GM19193 (cell line): ENCODE results near the gene PTH1R.

Experiments
- POLR2A ChIP-seq: IDR thresholded peaks from 4 replicates; pipeline ENCODE4 v1.6.1; 2011; ENCODE audit not compliant: insufficient read depth, insufficient read length; ENCODE audit errors: extremely low read depth

The PTH1R gene

GRCh38 chr3:46903341-46904302, 26.1 kb downstream of the PTH1R start:
- no peak for TF ChIP-seq POLR2A

GRCh38 chr3:46904303-46905212, 27.0 kb downstream of the PTH1R start:
- TF ChIP-seq POLR2A: no peak

- no peak for TF ChIP-seq POLR2A
Measured at GRCh38 chr3:46905213-46905560, 27.7 kb downstream of the PTH1R start.

DNA sequence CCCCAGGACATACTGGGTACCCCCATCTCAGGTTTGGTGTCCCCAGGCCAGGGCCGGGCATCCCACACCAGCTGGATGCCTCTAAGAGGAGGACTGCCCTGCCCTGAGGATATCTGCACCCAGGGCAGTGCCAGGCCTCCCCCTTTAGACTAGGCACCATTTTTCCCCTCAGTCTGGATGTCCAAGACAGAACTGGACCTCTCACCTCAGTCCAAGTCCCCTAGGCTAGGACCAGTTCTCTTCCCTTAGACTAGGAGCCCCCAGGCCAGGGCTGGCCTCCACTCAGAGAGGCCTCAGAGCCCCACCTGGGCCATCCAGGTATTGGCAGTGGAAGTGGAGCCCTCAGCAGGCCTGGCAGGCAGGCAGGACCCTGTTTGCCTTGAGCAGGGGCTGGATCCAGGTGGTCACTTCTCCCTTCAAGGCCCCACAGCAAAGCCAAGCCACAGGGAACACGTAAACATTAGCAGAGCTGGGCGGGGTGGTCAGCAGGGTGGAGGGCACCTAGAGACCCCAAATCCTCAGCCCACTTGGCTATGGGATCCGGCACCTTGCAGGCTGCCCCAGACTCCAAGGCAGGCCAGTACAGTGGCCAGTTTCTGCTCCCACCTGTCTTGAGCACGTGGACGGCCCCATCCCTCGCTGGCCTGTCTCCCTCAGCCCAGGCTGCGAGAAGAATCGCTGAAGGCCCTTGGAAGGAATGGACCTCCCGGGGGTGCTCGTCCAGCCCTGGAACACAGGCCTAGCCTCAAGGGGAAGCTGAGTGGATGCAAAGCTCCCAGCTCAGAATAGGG, 28.3 kb downstream of the PTH1R start:
- TF ChIP-seq POLR2A: no peak

- no peak for TF ChIP-seq POLR2A
Measured at GRCh38 chr3:46906471-46907058, 29.0 kb downstream of the PTH1R start.

DNA sequence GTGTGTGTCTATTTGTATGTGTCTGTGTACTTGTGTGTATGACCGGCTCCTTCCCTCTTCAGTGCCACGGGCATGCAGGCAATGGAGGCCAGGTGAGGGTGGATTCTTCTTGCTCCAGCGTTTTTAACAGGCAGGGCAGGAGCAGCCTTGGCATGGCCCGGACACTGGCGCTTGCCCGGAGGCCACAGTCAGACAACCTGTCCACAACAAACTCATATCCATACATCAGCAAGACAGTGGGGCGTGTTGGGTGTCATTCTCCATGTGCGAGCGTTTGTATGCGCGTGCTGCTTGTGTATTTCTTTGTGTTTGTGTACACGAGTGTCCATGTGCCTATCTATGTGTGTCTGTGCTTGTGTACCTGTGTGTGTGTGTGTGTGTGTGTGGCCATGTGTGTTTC, 29.8 kb downstream of the PTH1R start:
- no peak for TF ChIP-seq POLR2A

DNA sequence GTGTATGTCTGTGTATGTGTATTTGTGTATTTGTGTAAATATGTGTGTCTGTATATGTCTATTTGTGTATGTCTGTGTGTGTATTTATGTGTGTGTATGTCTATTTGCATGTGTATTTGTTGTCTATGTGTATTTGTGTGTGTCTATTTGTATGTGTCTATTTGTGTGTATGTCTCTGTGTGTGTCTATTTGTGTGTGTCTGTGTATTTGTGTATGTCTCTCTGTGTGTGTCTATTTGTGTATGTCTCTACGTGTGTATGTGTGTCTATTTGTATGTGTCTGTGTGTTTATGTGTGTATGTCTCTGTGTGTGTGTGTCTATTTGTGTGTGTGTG, 30.4 kb downstream of the PTH1R start:
- TF ChIP-seq POLR2A: no peak

- TF ChIP-seq POLR2A: no peak
Measured at GRCh38 chr3:46908294-46908985, 30.9 kb downstream of the PTH1R start.

GRCh38 chr3:46908986-46909534, 31.5 kb downstream of the PTH1R start:
- TF ChIP-seq POLR2A: no peak

DNA sequence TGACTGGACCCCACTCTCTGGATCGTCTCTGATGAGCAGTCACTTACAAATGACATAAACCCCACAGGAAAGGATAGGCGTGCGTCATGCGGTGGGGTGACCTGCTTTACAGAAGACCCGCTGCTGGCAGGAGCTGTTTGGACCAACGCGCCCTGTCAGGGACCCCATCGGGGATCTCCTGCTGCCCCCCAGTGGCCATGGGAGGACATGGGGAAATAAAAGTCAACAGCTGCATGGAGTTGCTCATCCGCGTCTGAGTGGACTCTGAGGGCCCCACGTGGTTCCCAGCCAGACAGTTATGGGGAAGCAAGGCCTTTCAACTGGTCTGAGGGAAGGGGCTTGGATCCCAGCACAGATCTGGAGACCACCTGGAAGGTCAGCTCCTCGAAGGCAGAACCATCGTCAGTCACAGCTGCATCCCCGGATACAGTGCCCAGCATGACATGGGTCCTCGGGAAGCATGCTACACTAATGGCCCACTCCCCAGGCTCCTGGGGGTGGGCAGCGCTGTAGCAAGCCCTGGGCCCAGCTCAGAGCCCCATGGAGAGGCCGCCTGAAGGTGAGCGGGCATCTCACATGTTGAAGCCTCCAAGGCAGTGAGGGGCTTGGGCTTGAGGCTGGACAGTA, 32.1 kb downstream of the PTH1R start:
- no peak for TF ChIP-seq POLR2A

GRCh38 chr3:46910166-46910760, 32.7 kb downstream of the PTH1R start:
- TF ChIP-seq POLR2A: no peak

DNA sequence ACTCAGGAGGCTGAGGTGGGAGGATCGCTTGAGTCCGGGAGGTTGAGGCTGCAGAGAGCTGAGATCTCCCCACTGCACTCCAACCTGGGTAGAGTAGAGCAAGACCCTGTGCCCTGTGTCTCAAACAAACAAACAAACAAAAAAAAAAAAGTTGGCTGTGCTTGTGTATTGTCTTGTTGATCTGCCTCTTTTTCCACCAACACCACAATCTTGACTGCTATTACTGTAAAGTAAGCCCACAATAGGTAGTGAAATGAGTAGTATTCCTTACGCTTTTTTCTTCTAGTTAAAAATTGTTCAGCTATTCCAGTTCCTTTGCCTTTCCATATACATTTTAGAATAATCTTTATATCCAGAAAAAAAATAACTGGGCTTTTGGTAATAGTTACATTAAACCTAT, 35.5 kb downstream of the PTH1R start:
- no peak for TF ChIP-seq POLR2A

DNA sequence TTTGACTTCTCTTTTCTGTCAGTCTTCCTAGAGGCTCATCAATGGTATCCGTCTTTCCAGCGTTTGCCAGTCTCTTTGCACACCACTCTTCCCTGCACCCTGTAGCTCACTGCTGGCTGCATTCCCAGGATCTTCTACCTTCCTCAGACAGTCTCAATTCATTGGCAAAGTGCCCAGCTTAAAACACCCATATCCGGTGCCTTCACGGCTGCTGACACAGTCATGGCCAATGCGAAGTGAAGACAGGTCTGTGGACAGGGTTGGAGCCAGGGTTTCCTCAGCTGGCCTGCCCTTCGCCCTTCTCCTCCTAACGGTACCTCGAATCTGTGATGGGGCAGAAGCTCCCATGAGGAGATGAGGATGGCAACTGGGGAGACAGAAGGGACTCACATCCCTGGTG, 36.1 kb downstream of the PTH1R start:
- TF ChIP-seq POLR2A: no peak
